Measurements from ENCODE around the gene GRPEL1. TPM values are rescaled to one million over a fixed set of nuclear protein-coding genes. Genes with fewer than 3 reads are reported as not detected.
"Not testable (repeated sequence)": the region's sequence is repeated elsewhere in the genome, so short reads cannot be mapped to it uniquely, and the experiment has no call there.

The GRPEL1 gene
- total RNA-seq, 4 donors from 2014 or later: 7.4 to 55.0 (median 21.4) TPM

DNA sequence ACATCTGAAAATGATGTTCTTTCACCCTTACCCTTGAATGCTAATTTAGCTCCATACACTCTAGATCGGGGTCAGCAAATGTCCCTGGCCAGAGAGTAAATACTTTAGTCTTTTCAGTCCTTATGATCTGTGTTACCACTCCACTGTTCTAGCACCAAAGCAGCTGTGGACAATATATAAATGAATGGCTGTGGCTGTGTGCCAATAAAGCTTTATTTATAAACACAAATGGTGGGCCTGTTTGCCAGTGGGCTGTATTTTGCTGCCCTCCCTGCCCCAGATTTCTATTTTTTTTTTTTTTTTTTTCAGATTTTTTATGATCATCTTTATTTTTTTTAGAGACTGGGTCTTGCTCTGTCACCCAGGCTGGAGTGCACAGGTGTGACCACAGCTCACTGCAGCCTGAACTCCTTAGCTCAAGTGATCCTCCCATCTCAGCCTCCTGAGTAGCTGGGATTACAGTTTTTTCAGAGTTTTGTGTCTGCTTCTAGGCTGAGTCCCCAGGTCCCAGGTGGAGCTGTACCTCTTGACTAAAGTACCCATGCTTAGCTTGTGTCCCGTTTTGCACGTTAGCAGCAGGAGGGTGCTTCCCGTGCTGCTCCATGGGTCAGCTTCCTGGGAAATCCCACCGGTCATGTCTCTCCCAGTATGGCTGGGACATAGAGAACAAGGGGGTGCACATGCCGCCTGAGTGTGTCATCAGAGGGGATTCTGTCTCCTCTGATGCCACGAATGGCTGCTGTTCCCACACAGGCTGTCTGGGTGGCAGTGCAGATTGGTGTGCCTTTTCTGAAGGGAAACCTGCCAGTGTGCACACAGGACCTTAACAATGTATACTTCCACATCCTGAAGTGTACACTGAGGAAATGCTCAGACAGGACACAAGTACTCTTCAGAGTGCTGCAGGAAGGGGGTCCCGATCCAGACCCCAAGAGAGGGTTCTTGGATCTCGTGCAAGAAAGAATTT is 16.0 kb upstream of the GRPEL1 start:
- no peak overlapping the region for H3K4me3 ChIP-seq
- DNase-seq: no peak
- peak overlapping the region in 1 of 2 donors; percentile 22 for H3K27ac ChIP-seq
- peaks cover 0 to 4% of the 10 kb centered on the region in 2 donors for H3K4me1 ChIP-seq
- no peaks in the 10 kb centered on the region for H3K27me3 ChIP-seq
- no peaks in the 10 kb centered on the region for H3K36me3 ChIP-seq
- TF ChIP-seq, protein P1, sequence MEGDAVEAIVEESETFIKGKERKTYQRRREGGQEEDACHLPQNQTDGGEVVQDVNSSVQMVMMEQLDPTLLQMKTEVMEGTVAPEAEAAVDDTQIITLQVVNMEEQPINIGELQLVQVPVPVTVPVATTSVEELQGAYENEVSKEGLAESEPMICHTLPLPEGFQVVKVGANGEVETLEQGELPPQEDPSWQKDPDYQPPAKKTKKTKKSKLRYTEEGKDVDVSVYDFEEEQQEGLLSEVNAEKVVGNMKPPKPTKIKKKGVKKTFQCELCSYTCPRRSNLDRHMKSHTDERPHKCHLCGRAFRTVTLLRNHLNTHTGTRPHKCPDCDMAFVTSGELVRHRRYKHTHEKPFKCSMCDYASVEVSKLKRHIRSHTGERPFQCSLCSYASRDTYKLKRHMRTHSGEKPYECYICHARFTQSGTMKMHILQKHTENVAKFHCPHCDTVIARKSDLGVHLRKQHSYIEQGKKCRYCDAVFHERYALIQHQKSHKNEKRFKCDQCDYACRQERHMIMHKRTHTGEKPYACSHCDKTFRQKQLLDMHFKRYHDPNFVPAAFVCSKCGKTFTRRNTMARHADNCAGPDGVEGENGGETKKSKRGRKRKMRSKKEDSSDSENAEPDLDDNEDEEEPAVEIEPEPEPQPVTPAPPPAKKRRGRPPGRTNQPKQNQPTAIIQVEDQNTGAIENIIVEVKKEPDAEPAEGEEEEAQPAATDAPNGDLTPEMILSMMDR (IDR thresholded peaks at IDR 0.05): no peak
- no peak for TF ChIP-seq POLR2A (IDR thresholded peaks at IDR 0.05)
- intact Hi-C loops (cut with DNase I; ENCODE audit: low total_unique reads): no loop called here
- H3K9me3 ChIP-seq: no peaks in the 10 kb centered on the region

DNA sequence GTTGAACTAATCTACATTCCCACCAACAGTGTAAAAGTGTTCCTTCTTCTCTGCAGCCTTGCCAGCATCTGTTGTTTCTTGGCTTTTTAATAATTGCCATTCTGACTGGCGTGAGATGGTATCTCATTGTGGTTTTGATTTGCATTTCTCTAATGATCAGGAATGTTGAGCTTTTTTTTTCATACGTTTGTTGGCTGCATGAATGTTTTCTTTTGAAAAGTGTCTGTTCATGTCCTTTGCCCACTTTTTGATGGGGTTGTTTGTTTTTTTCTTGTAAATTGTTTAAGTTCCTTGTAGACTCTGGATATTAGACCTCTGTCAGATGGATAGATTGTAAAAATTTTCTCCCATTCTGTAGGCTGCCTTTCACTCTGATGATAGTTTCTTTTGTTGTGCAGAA is 12.0 kb upstream of the GRPEL1 start:
- H3K4me1 ChIP-seq, H3K4me3 ChIP-seq, H3K9me3 ChIP-seq, H3K36me3 ChIP-seq, H3K27ac ChIP-seq, H3K27me3 ChIP-seq, DNase-seq: not testable (repeated sequence)
- intact Hi-C loops (cut with DNase I; ENCODE audit: low total_unique reads): loop anchor here (10.0 kb wide), 1 partner anchor 95 kb away; no protein-coding TSS in a partner anchor

DNA sequence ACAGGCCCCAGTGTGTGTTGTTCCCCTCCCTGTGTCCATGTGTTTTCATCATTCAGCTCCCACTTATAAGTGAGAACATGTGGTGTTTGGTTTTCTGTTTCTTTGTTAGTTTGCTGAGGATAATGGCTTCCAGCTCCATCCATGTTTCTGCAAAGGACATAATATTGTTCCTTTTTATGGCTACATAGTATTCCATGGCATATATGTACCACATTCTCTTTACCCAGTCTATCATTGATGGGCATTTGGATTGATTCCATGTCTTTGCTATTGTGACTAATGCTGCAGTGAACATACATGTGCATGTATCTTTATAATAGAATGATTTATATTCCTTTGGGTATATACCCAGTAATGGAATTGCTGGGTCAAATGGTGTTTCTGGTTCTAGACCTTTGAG is 11.6 kb upstream of the GRPEL1 start:
- not testable (repeated sequence) for H3K4me3 ChIP-seq, H3K27ac ChIP-seq, H3K36me3 ChIP-seq, H3K9me3 ChIP-seq, H3K4me1 ChIP-seq, DNase-seq, H3K27me3 ChIP-seq
- intact Hi-C loops (cut with DNase I; ENCODE audit: low total_unique reads): loop anchor here (10.0 kb wide), 1 partner anchor 95 kb away; no protein-coding TSS in a partner anchor

DNA sequence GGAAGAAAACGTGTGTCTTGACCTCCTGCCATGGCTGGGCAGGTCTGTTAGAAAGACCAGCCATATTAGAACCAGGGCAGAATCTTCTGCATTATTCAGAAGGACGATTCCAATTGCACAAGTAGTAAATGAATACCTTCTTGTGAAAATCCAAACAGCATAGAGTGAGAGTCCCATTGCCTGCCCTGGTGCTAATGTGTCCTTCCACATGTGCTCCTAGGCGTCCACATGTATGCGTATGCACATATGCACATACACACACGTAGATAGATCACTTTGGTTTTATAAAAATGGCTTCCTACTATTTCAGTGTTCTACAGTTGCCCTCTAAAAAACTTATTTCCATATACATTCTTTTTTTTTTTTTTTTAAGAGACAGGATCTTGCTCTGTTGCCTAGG is 10.2 kb upstream of the GRPEL1 start:
- TF ChIP-seq POLR2A (IDR thresholded peaks at IDR 0.05): no peak
- TF ChIP-seq, protein P1 (IDR thresholded peaks at IDR 0.05): no peak
- intact Hi-C loops (cut with DNase I; ENCODE audit: low total_unique reads): loop anchor here (10.0 kb wide), 1 partner anchor 93 kb away; no protein-coding TSS in a partner anchor
- H3K27ac ChIP-seq: no peak overlapping the region
- no peaks in the 10 kb centered on the region for H3K9me3 ChIP-seq
- no peak overlapping the region for H3K4me3 ChIP-seq
- H3K27me3 ChIP-seq: no peaks in the 10 kb centered on the region
- no peak for DNase-seq
- H3K36me3 ChIP-seq: no peaks in the 10 kb centered on the region
- no peaks in the 10 kb centered on the region for H3K4me1 ChIP-seq

DNA sequence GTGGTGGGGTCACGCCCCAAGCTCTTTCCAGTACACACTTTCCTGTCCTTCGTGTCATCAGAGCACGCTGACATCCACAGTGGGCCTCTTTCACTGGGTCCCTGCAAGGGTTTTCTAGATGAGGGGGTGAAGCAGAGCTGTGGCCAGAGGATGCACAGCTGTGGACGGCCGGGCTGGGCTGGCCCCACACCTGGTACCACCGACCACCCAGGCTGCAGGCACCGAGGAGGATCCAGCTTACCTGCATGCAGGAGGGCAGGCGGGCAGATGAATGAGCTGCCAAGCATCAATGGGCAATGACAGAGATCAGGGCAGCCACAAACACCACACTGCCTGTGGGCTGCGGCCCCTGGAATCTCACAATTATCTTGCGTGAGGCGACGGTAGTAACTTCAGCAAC is 9.5 kb upstream of the GRPEL1 start:
- DNase-seq: no peak
- Histone ChIP-seq H3K4me1 (no peaks in the 10 kb centered on the region), H3K27me3 (no peaks in the 10 kb centered on the region), H3K4me3 (no peak overlapping the region), H3K36me3 (no peaks in the 10 kb centered on the region), H3K9me3 (no peaks in the 10 kb centered on the region), H3K27ac (no peak overlapping the region)
- intact Hi-C loops (cut with DNase I; ENCODE audit: low total_unique reads): loop anchor here (10.0 kb wide), 1 partner anchor 93 kb away; no protein-coding TSS in a partner anchor
- TF ChIP-seq POLR2A (IDR thresholded peaks at IDR 0.05): no peak
- TF ChIP-seq, protein P1 (IDR thresholded peaks at IDR 0.05): no peak

DNA sequence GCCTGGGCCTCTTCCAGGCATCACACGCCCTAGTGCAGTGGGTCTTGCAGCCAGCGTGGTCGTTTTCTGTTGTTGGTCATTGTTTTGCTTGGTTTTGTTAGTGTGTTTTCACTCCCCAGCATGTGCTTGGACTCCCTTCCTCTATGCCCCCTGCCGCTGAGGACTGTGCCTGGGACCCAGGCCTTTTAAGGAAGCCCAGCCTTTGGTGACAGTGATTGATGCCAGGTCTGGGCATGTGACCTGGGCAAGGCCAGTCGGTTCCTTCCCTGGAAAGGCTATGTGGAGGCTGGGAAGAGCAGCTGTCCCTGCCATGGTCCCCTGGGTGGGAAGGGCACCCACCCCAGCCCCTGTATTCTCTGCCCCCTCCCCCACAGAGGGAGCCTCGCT is 8.8 kb upstream of the GRPEL1 start:
- Histone ChIP-seq H3K9me3 (no peaks in the 10 kb centered on the region), H3K4me1 (no peaks in the 10 kb centered on the region), H3K36me3 (no peaks in the 10 kb centered on the region), H3K27ac (no peak overlapping the region), H3K4me3 (no peak overlapping the region), H3K27me3 (no peaks in the 10 kb centered on the region)
- no peak for DNase-seq
- no peak for TF ChIP-seq POLR2A (IDR thresholded peaks at IDR 0.05)
- TF ChIP-seq, protein P1 (IDR thresholded peaks at IDR 0.05): no peak
- intact Hi-C loops (cut with DNase I; ENCODE audit: low total_unique reads): loop anchor here (10.0 kb wide), 1 partner anchor 92 kb away; no protein-coding TSS in a partner anchor
